Esophagus squamous epithelium (tissue), 4 donors: ENCODE results near the gene DOCK2.

Experiments used
- POLR2A ChIP-seq, 4 donors: fragments of 450-650 bp; IDR thresholded peaks; one replicate each; pipeline ENCODE4 v1.6.1; 2017; ENCODE audit warnings: antibody characterized with exemption in 4 of 4, mild to moderate bottlenecking in 4 of 4, moderate library complexity in 3 of 4
- TF ChIP-seq, protein P1 (sequence below), 6 experiments: fragments of 450-650 bp in 4 of 6; fragments of 200-600 bp in 2 of 6; sonication (generic) in 2 of 6; IDR thresholded peaks; one replicate each; pipeline ENCODE4 v1.5.1; 2016 to 2019; ENCODE audit warnings: antibody characterized with exemption in 6 of 6, mild to moderate bottlenecking in 4 of 6, moderate library complexity in 4 of 6

DNA sequence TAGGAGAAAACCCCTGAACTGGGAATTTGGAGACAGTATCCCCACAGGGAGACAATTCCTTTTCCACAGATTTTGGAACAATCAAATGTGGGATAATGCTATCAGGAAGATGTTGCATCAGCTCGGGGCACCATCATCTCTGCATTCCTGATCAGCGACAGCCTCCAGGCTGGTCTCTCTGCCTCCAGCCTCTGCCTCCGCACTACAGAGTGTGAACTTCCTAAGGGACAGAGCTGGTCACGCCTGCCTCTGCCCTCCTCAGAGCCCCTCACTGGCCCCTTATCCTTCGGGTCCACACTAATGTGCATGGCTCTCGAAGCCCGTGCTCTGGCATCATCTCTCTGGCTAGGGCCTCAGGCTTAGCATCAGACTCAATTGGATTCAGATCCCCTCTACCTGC is 477.2 kb downstream of the DOCK2 start:
- TF ChIP-seq POLR2A (IDR thresholded peaks at IDR 0.05): no peak
- TF ChIP-seq, protein P1, sequence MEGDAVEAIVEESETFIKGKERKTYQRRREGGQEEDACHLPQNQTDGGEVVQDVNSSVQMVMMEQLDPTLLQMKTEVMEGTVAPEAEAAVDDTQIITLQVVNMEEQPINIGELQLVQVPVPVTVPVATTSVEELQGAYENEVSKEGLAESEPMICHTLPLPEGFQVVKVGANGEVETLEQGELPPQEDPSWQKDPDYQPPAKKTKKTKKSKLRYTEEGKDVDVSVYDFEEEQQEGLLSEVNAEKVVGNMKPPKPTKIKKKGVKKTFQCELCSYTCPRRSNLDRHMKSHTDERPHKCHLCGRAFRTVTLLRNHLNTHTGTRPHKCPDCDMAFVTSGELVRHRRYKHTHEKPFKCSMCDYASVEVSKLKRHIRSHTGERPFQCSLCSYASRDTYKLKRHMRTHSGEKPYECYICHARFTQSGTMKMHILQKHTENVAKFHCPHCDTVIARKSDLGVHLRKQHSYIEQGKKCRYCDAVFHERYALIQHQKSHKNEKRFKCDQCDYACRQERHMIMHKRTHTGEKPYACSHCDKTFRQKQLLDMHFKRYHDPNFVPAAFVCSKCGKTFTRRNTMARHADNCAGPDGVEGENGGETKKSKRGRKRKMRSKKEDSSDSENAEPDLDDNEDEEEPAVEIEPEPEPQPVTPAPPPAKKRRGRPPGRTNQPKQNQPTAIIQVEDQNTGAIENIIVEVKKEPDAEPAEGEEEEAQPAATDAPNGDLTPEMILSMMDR (IDR thresholded peaks at IDR 0.05): no peak
